Measurements from ENCODE around the gene GRB10. TPM values are rescaled to one million over a fixed set of nuclear protein-coding genes. Genes with fewer than 3 reads are reported as not detected.

GRB10 gene
- total and polyA plus RNA-seq, 2 experiments from 2014 or later: 35.0 to 154 TPM

GRCh38 chr7:50828801-50829200 lies 46.1 kb upstream of the GRB10 start (continued):
- TF ChIP-seq CTCF (conservative IDR thresholded peaks at IDR 0.05; ENCODE audit: low read depth in 2 of 2): no peak
- no peak for TF ChIP-seq ZNF462 (CRISPR knock-in tag; IDR thresholded peaks at IDR 0.05)
- no peak for TF ChIP-seq CREB1 (CRISPR knock-in tag; IDR thresholded peaks at IDR 0.05; ENCODE audit: low read depth)
- TF ChIP-seq POLR2AphosphoS5 (IDR thresholded peaks at IDR 0.05; ENCODE audit: low read depth): no peak
- TF ChIP-seq JUNB (IDR thresholded peaks at IDR 0.05; ENCODE audit: unreplicated experiment): no peak

GRCh38 chr7:50828116-50828515 lies 45.4 kb upstream of the GRB10 start:
- H3K4me1 ChIP-seq (ENCODE audit: insufficient read depth): no peaks in the 10 kb centered on the region
- ATAC-seq (no peak), DNase-seq (ENCODE audit: low spot score) (no peak)
- Mint-ChIP-seq H3K9me3 (no peaks in the 10 kb centered on the region; the same call in 2 of the 3 replicates), H3K4me1 (0 out of 3 replicates have a peak, but pooled peaks cover under 1% of the 10 kb centered on the region), H3K27me3 (ENCODE audit: insufficient read depth, low read depth, poor library complexity) (peaks cover 1% of the 10 kb centered on the region), H3K27ac (no peak overlapping the region), H3K36me3 (ENCODE audit: low read depth) (no peaks in the 10 kb centered on the region), H3K4me3 (no peak overlapping the region)
- H4K20me1 ChIP-seq (replicated peaks; ENCODE audit: insufficient read depth): no peaks in the 10 kb centered on the region
- no peaks in the 10 kb centered on the region; the same call in 1 of the 2 replicates for H3K36me3 ChIP-seq (ENCODE audit: insufficient read depth)
- H2AFZ ChIP-seq: no peak overlapping the region
- no peak overlapping the region for H3K4me3 ChIP-seq
- H3K27me3 ChIP-seq (ENCODE audit: insufficient read depth): no peaks in the 10 kb centered on the region
- no peak overlapping the region for H3K4me2 ChIP-seq
- H3K9me2 ChIP-seq (ENCODE audit: insufficient read depth): peaks cover 24% of the 10 kb centered on the region
- no peak overlapping the region for H3K27ac ChIP-seq (ENCODE audit: low read depth)
- H3F3A ChIP-seq (replicated peaks; ENCODE audit: low read depth): no peaks in the 10 kb centered on the region
- no peaks in the 10 kb centered on the region for H3K79me2 ChIP-seq (replicated peaks; ENCODE audit: insufficient read depth)
- TF ChIP-seq STAT1 (IDR thresholded peaks at IDR 0.05; ENCODE audit: unreplicated experiment): no peak
- TF ChIP-seq CREB1 (CRISPR knock-in tag; IDR thresholded peaks at IDR 0.05; ENCODE audit: low read depth): no peak
- no peak for TF ChIP-seq EZH2phosphoT487 (IDR thresholded peaks at IDR 0.05; ENCODE audit: unreplicated experiment)
- TF ChIP-seq ZNF114 (CRISPR knock-in tag; IDR thresholded peaks at IDR 0.05): no peak
- no peak for TF ChIP-seq ZNF462 (CRISPR knock-in tag; IDR thresholded peaks at IDR 0.05)

All from GM23338 (cell line).